CD4-positive, alpha-beta T cell (primary cell): ENCODE data around the gene PTPN5. TPM values are rescaled to one million over a fixed set of nuclear protein-coding genes. Genes with fewer than 3 reads are reported as not detected.

ENCODE experiments used
- ATAC-seq: fragments of 200-7000 bp; cut with Tn5 transposase; one replicate; pipeline ENCODE4 v1.10.0; 2022; ENCODE audit warnings: mild to moderate bottlenecking; ENCODE audit not compliant: poor library complexity
- CTCF ChIA-PET: fragments of 350-600 bp; sonication (Branson Sonifier 250); formaldehyde crosslinking; loops from one replicate; lab custom pipeline; 2021; ENCODE audit warnings: antibody characterized with exemption, inconsistent platforms; lab: Charles Lee
- POLR2A ChIA-PET: fragments of 350-600 bp; sonication (Branson Sonifier 250); formaldehyde crosslinking; loops from one replicate; lab custom pipeline; 2021; ENCODE audit warnings: antibody characterized with exemption, inconsistent platforms; lab: Charles Lee
- DNase-seq, 14 experiments: peaks; one replicate each; pipeline ENCODE4 v3.0.0-alpha.2; 2013 to 2020; ENCODE audit warnings: mixed read lengths in 2 of 14
- H3K27ac ChIP-seq, 2 donors: one replicate each; pipeline versions ENCODE4 v1.5.1 to v1.7.0; 2013; ENCODE audit warnings: low read length in 2 of 2, low read depth in 1 of 2, mild to moderate bottlenecking in 1 of 2
- H3K27me3 ChIP-seq, 2 experiments: 1 replicate in 1 of 2; 2 replicates in 1 of 2; pipeline versions ENCODE4 v1.6.1 to v1.7.0; 2013; ENCODE audit warnings: low read length in 2 of 2, control low read depth in 1 of 2, mild to moderate bottlenecking in 1 of 2, moderate library complexity in 1 of 2; ENCODE audit not compliant: insufficient read depth in 2 of 2, control insufficient read depth in 1 of 2
- H3K36me3 ChIP-seq: one replicate; pipeline ENCODE4 v1.6.1; 2013; ENCODE audit warnings: low read length, control low read depth; ENCODE audit not compliant: insufficient read depth
- H3K4me1 ChIP-seq: one replicate; pipeline ENCODE4 v1.6.1; 2013; ENCODE audit warnings: low read length, control low read depth; ENCODE audit not compliant: insufficient read depth
- H3K4me3 ChIP-seq: one replicate; pipeline ENCODE4 v1.5.1; 2013; ENCODE audit warnings: mild to moderate bottlenecking, low read length, moderate library complexity
- H3K9me3 ChIP-seq, 2 experiments: 1 replicate in 1 of 2; 2 replicates in 1 of 2; pipeline versions ENCODE4 v1.6.1 to v1.7.0; 2013; ENCODE audit warnings: low read length in 2 of 2, mild to moderate bottlenecking in 2 of 2, control low read depth in 1 of 2, moderate library complexity in 1 of 2; ENCODE audit not compliant: control insufficient read depth in 1 of 2, insufficient read depth in 1 of 2
- H3K27ac Mint-ChIP-seq: one replicate; pipeline ENCODE4 v1.8.0; 2020; ENCODE audit warnings: mixed read lengths
- H3K27me3 Mint-ChIP-seq: one replicate; pipeline ENCODE4 v1.8.0; 2021; ENCODE audit warnings: mixed read lengths
- H3K36me3 Mint-ChIP-seq: one replicate; pipeline ENCODE4 v1.8.0; 2021; ENCODE audit warnings: low read depth, mixed read lengths
- H3K4me1 Mint-ChIP-seq: one replicate; pipeline ENCODE4 v1.8.0; 2021; ENCODE audit warnings: low read depth, mixed read lengths
- H3K4me3 Mint-ChIP-seq: one replicate; pipeline ENCODE4 v1.8.0; 2020; ENCODE audit warnings: mild to moderate bottlenecking, mixed read lengths
- H3K9me3 Mint-ChIP-seq: one replicate; pipeline ENCODE4 v1.8.0; 2020; ENCODE audit warnings: mixed read lengths
- CTCF ChIP-seq: fragments of 200-600 bp; IDR thresholded peaks from one replicate; pipeline ENCODE4 v1.8.0; 2022; ENCODE audit warnings: antibody characterized with exemption, mild to moderate bottlenecking
- intact Hi-C, 2 experiments: fragments of 100-400 bp; cut with DNase I in 1 of 2; cut with micrococcal nuclease in 1 of 2; formaldehyde crosslinking; loops; one replicate each; pipeline versions ENCODE4 v1.15.1 to v1.9.0; 2023 to 2025; cut with DNase I, micrococcal nuclease
- total RNA-seq, 174 experiments: library from RNA in 2 of 174; stranded (reverse) in 2 of 174; gene quantifications; one replicate each; pipeline ENCODE4 v1.2.3 and lab custom pipeline; 2021 to 2026

Gene PTPN5
- total RNA-seq, 2 experiments from 2014 or later = not detected

- no peak for TF ChIP-seq CTCF
- Mint-ChIP-seq H3K4me1 (peaks cover 29% of the 10 kb centered on the region), H3K4me3 (peak overlapping the region; percentile 27), H3K27ac (no peak overlapping the region), H3K36me3 (peaks cover 6% of the 10 kb centered on the region), H3K9me3 (no peaks in the 10 kb centered on the region), H3K27me3 (no peaks in the 10 kb centered on the region)
- no peak for DNase-seq
- no peak overlapping the region for H3K4me3 ChIP-seq
- ATAC-seq = no peak
- H3K36me3 ChIP-seq = no peaks in the 10 kb centered on the region
- ChIA-PET CTCF (interaction anchor here (0.8 kb wide), 1 partner anchor 20 kb away, joined by 3 read pairs; no protein-coding TSS in a partner anchor), POLR2A (interaction anchor here (1.2 kb wide), 1 partner anchor 21 kb away, joined by 3 read pairs; no protein-coding TSS in a partner anchor)
- peaks cover 47% of the 10 kb centered on the region for H3K4me1 ChIP-seq
- H3K27me3 ChIP-seq = peaks cover 0 to 3% of the 10 kb centered on the region in 2 experiments
- intact Hi-C loops = loop anchor here in 1 of 2 experiments (2.0 to 10.0 kb wide), 3 partner anchors 65 to 687 kb away; partner anchors contain the start of gene SERGEF
- H3K27ac ChIP-seq = no peak overlapping the region
- no peaks in the 10 kb centered on the region for H3K9me3 ChIP-seq
Observed at GRCh38 chr11:18701614-18702216, 89.9 kb downstream of the PTPN5 start.

GRCh38 chr11:18700872-18701271, 90.7 kb downstream of the PTPN5 start:
- ChIA-PET POLR2A (interaction anchor here (1.2 kb wide), 1 partner anchor 22 kb away, joined by 3 read pairs; no protein-coding TSS in a partner anchor), CTCF (no interaction called here)
- H3K4me3 ChIP-seq = no peak overlapping the region
- no peaks in the 10 kb centered on the region for H3K9me3 ChIP-seq
- peaks cover 24% of the 10 kb centered on the region for H3K4me1 Mint-ChIP-seq
- H3K27me3 Mint-ChIP-seq = no peaks in the 10 kb centered on the region
- peaks cover 0 to 3% of the 10 kb centered on the region in 2 experiments for H3K27me3 ChIP-seq
- DNase-seq (no peak), ATAC-seq (no peak)
- intact Hi-C loops = loop anchor here in 1 of 2 experiments (2.0 to 10.0 kb wide), 3 partner anchors 64 to 686 kb away; partner anchors contain the start of gene SERGEF
- no peaks in the 10 kb centered on the region for H3K9me3 Mint-ChIP-seq
- peak overlapping the region; percentile 77 for H3K4me3 Mint-ChIP-seq
- H3K4me1 ChIP-seq = peaks cover 39% of the 10 kb centered on the region
- no peak overlapping the region for H3K27ac ChIP-seq
- H3K36me3 ChIP-seq = no peaks in the 10 kb centered on the region
- no peak for TF ChIP-seq CTCF
- no peak overlapping the region for H3K27ac Mint-ChIP-seq
- peaks cover 6% of the 10 kb centered on the region for H3K36me3 Mint-ChIP-seq

GRCh38 chr11:18700375-18700774, 91.2 kb downstream of the PTPN5 start:
- Histone ChIP-seq H3K27me3 (peaks cover 0 to 3% of the 10 kb centered on the region in 2 experiments), H3K9me3 (no peaks in the 10 kb centered on the region), H3K36me3 (no peaks in the 10 kb centered on the region), H3K4me1 (peaks cover 34% of the 10 kb centered on the region), H3K27ac (no peak overlapping the region), H3K4me3 (no peak overlapping the region)
- CTCF ChIA-PET = no interaction called here
- Mint-ChIP-seq H3K27ac (peak overlapping the region; percentile 70), H3K4me3 (peak overlapping the region; percentile 87), H3K27me3 (no peaks in the 10 kb centered on the region), H3K36me3 (peaks cover 6% of the 10 kb centered on the region), H3K9me3 (no peaks in the 10 kb centered on the region), H3K4me1 (peaks cover 21% of the 10 kb centered on the region)
- POLR2A ChIA-PET = no interaction called here
- intact Hi-C loops = loop anchor here in 1 of 2 experiments (2.0 to 10.0 kb wide), 3 partner anchors 64 to 686 kb away; partner anchors contain the start of gene SERGEF
- no peak for TF ChIP-seq CTCF
- no peak for DNase-seq
- ATAC-seq = no peak
